Ovary (tissue), 9 donors: Measurements from ENCODE around the gene CACNA1H. TPM values are rescaled to one million over a fixed set of nuclear protein-coding genes. Genes with fewer than 3 reads are reported as not detected.

ENCODE experiments used
- DNase-seq, 5 donors: peaks; one replicate each; pipeline ENCODE4 v3.0.0-alpha.2; 2019 to 2020
- H3K27ac ChIP-seq, 2 donors: fragments of 200-600 bp; one replicate each; pipeline versions ENCODE4 v1.5.1 to v1.8.0; 2019 to 2022
- H3K27me3 ChIP-seq: fragments of 200-600 bp; one replicate; pipeline ENCODE4 v1.8.0; 2022
- H3K36me3 ChIP-seq: fragments of 200-600 bp; sonication (generic); one replicate; pipeline ENCODE4 v1.5.1; 2019
- H3K4me1 ChIP-seq: one replicate; pipeline ENCODE4 v1.8.1; 2013; ENCODE audit warnings: mild to moderate bottlenecking, moderate library complexity; ENCODE audit not compliant: insufficient read depth
- H3K4me3 ChIP-seq: fragments of 200-600 bp; sonication (generic); one replicate; pipeline ENCODE4 v1.5.1; 2017
- H3K9me3 ChIP-seq, 2 donors: fragments of 200-600 bp in 1 of 2; sonication (generic) in 1 of 2; one replicate each; pipeline versions ENCODE4 v1.5.1 to v1.8.1; 2013 to 2019; ENCODE audit warnings: mild to moderate bottlenecking in 1 of 2, moderate library complexity in 1 of 2
- CTCF ChIP-seq, 3 donors: fragments of 450-650 bp in 2 of 3; fragments of 200-600 bp in 1 of 3; IDR thresholded peaks; one replicate each; pipeline versions ENCODE4 v1.5.1 to v1.8.0; 2016 to 2022; ENCODE audit warnings: antibody characterized with exemption in 3 of 3, mild to moderate bottlenecking in 1 of 3
- EP300 ChIP-seq: sonication (generic); formaldehyde crosslinking; IDR thresholded peaks from one replicate; pipeline ENCODE4 v1.6.1; 2017; ENCODE audit warnings: antibody characterized with exemption
- POLR2A ChIP-seq: fragments of 450-650 bp; IDR thresholded peaks from one replicate; pipeline ENCODE4 v1.6.1; 2017; ENCODE audit warnings: antibody characterized with exemption, mild to moderate bottlenecking, moderate library complexity
- WGBS, 3 donors: extraction: QIAGEN DNeasy Blood & Tissue Kit in 1 of 3; methylation state at CpG; one replicate each; pipeline versions ENCODE4 v1.1.5 to v1.1.7; 2013 to 2017; 5-methylcytosine and 5-hydroxymethylcytosine counted together
- intact Hi-C, 4 donors: fragments of 100-400 bp; cut with DNase I; formaldehyde crosslinking; loops; one replicate each; pipeline versions ENCODE4 v1.11.0 to v1.15.1; 2022 to 2023
- polyA plus RNA-seq, 2 donors: library from polyadenylated mRNA; stranded (reverse); fragments of 200-250 nt in 1 of 2; fragments of 350-450 nt in 1 of 2; fragmentation: Illumina TruSeq in 1 of 2; extraction: RNeasy Lipid Tissue Mini Kit (QIAGEN cat#74804) in 1 of 2; gene quantifications; one replicate each; pipeline ENCODE4 v1.2.3, GENCODE V29; 2013 to 2014
- total RNA-seq, 7 donors: library from RNA; depleted of rRNA in 2 of 7; stranded (reverse); fragments of >200 nt in 2 of 7; fragmentation: NEBNext Ultra II Directional in 3 of 7; extraction: Animal tissue kit (Norgen Biotek cat#: 25700) in 3 of 7; gene quantifications; one replicate each; pipeline versions ENCODE4 v1.1.0 to v1.2.4, GENCODE V29; 2016 to 2023
- donor health status: DM: no; HTN: no; CAD: no; lungs with moderate emphysema.
- donor health status: DM: no; HTN: no; CAD: no.
- donor health status: Bipolar disorder and iron deficiency.
- donor health status: DM: yes; HTN: yes; CAD: no.
- donor health status: DM: no; HTN: no; CAD: no.
- donor health status: DM: yes; HTN: yes; CAD: no.

CACNA1H gene
- total and polyA plus RNA-seq, 9 donors: 7.3 to 217 (median 106) TPM

GRCh38 chr16:1214719-1215118 is 61.8 kb downstream of the CACNA1H start:
- 82 to 84% (median 84%) methylated on average over 16 of the region's 16 CpGs for WGBS, 3 donors
- intact Hi-C loops: no loop called here
- Histone ChIP-seq H3K4me3 (no peak overlapping the region), H3K36me3 (no peaks in the 10 kb centered on the region), H3K27ac (no peak overlapping the region), H3K4me1 (no peaks in the 10 kb centered on the region), H3K27me3 (no peaks in the 10 kb centered on the region), H3K9me3 (no peaks in the 10 kb centered on the region)
- TF ChIP-seq CTCF (IDR thresholded peaks at IDR 0.05): no peak
- no peak for TF ChIP-seq POLR2A
- no peak for TF ChIP-seq EP300
- DNase-seq: no peak

GRCh38 chr16:1215574-1216295 is 62.8 kb downstream of the CACNA1H start:
- intact Hi-C loops: no loop called here

GRCh38 chr16:1216296-1216619 is 63.4 kb downstream of the CACNA1H start:
- intact Hi-C loops: no loop called here
- TF ChIP-seq CTCF (IDR thresholded peaks at IDR 0.05) (no peak), EP300 (no peak), POLR2A (no peak)
- 85 to 91% (median 88%) methylated on average over 12 of the region's 12 CpGs for WGBS, 3 donors
- Histone ChIP-seq H3K36me3 (no peaks in the 10 kb centered on the region), H3K27ac (no peak overlapping the region), H3K27me3 (no peaks in the 10 kb centered on the region), H3K4me3 (no peak overlapping the region), H3K9me3 (no peaks in the 10 kb centered on the region), H3K4me1 (no peaks in the 10 kb centered on the region)
- DNase-seq: no peak

More at GRCh38 chr16:1215574-1216295, 62.8 kb downstream of the CACNA1H start:
- Histone ChIP-seq H3K4me3 (no peak overlapping the region), H3K4me1 (no peaks in the 10 kb centered on the region), H3K27ac (no peak overlapping the region), H3K9me3 (no peaks in the 10 kb centered on the region), H3K27me3 (no peaks in the 10 kb centered on the region), H3K36me3 (no peaks in the 10 kb centered on the region)
- DNase-seq: no peak
- WGBS, 3 donors: 78 to 81% (median 79%) methylated on average over 32 of the region's 32 CpGs
- TF ChIP-seq POLR2A: no peak
- no peak for TF ChIP-seq CTCF (IDR thresholded peaks at IDR 0.05)
- TF ChIP-seq EP300: no peak

GRCh38 chr16:1216681-1217400 is 63.9 kb downstream of the CACNA1H start:
- TF ChIP-seq EP300 (no peak), POLR2A (no peak), CTCF (IDR thresholded peaks at IDR 0.05) (no peak)
- intact Hi-C loops: no loop called here

More at GRCh38 chr16:1216681-1217400, 63.9 kb downstream of the CACNA1H start:
- Histone ChIP-seq H3K4me1 (no peaks in the 10 kb centered on the region), H3K27me3 (no peaks in the 10 kb centered on the region), H3K36me3 (no peaks in the 10 kb centered on the region), H3K27ac (no peak overlapping the region), H3K4me3 (no peak overlapping the region), H3K9me3 (no peaks in the 10 kb centered on the region)
- no peak for DNase-seq
- WGBS, 3 donors: 86 to 90% (median 89%) methylated on average over 32 of the region's 32 CpGs
